PC-3 (cell line): ENCODE measurements around the gene CNPY3.

ENCODE experiments used
- EZH2 ChIP-seq: fragments of 300-600 bp; sonication (generic); IDR thresholded peaks from one replicate; pipeline ENCODE4 v1.6.1; 2017; ENCODE audit warnings: antibody characterized with exemption, mild to moderate bottlenecking, low read length; ENCODE audit not compliant: unreplicated experiment
- TF ChIP-seq, protein P1 (sequence below): fragments of 300-600 bp; sonication (generic); conservative IDR thresholded peaks from 2 replicates; pipeline ENCODE4 v1.5.1; 2017; ENCODE audit warnings: antibody characterized with exemption, low read depth, mild to moderate bottlenecking, low read length

DNA sequence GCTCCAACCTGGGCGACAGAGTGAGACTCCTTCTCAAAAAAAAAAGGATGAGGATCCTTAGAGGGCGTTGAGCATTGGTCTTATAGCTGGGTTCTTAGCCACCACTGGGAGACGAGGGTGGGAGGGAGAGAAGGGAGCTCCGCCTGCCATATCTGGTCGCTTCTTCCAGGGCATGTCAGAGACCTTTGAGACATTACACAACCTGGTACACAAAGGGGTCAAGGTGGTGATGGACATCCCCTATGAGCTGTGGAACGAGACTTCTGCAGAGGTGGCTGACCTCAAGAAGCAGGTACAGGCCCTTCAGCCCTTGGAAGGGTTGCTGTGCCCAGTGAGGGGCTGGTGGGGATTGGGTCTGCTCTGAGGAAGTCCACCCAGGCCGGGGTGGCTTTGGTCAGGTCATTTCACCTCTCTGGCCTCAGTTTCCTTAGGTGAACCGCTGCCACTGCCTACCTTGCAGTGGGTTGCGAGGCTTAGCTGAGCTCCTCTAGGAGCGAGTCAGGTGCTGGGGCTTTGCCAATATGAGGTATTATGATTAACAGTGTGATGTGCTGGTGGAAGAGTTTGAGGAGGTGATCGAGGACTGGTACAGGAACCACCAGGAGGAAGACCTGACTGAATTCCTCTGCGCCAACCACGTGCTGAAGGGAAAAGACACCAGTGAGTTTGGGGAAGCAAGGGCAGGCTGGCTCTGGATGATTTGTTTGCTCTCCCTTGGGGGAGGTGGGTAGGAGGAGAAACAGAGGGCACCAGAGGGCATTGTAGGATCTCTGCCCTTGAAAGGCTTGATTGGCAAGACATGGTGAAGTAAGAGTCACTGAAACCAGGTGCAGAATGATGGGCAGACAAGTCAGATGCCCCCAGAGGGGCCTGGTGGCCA lies 8.5 kb downstream of the CNPY3 start:
- TF ChIP-seq EZH2: no peak
- TF ChIP-seq, protein P1, sequence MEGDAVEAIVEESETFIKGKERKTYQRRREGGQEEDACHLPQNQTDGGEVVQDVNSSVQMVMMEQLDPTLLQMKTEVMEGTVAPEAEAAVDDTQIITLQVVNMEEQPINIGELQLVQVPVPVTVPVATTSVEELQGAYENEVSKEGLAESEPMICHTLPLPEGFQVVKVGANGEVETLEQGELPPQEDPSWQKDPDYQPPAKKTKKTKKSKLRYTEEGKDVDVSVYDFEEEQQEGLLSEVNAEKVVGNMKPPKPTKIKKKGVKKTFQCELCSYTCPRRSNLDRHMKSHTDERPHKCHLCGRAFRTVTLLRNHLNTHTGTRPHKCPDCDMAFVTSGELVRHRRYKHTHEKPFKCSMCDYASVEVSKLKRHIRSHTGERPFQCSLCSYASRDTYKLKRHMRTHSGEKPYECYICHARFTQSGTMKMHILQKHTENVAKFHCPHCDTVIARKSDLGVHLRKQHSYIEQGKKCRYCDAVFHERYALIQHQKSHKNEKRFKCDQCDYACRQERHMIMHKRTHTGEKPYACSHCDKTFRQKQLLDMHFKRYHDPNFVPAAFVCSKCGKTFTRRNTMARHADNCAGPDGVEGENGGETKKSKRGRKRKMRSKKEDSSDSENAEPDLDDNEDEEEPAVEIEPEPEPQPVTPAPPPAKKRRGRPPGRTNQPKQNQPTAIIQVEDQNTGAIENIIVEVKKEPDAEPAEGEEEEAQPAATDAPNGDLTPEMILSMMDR: no peak
